H1 (cell line): Measurements from ENCODE around the gene SSU72. TPM values are rescaled to one million over a fixed set of nuclear protein-coding genes. Genes with fewer than 3 reads are reported as not detected.

Source experiments
- RNF2 ChIP-seq: fragments of 200-900, 300-1000 bp; sonication (generic); IDR thresholded peaks from 2 replicates; pipeline ENCODE4 v1.7.1; 2016; ENCODE audit warnings: borderline replicate concordance, low read depth, mild to moderate bottlenecking, antibody characterized with exemption, low read length; ENCODE audit not compliant: poor library complexity, severe bottlenecking; ENCODE audit errors: missing control alignments
- polyA plus RNA-seq, 7 experiments: library from polyadenylated mRNA; depleted of rRNA in 3 of 7; stranded (reverse) in 5 of 7; unstranded in 2 of 7; fragments of >200 nt in 5 of 7; fragments of 200-250 nt in 2 of 7; gene quantifications; 1 replicate in 5 of 7; 2 replicates in 1 of 7; 4 replicates in 1 of 7; pipeline versions ENCODE4 v1.2.1 to v1.2.3, GENCODE V29; 2011 to 2013; ENCODE audit warnings: missing spikeins in 2 of 7, mixed read lengths in 2 of 7
- total RNA-seq: library from RNA; stranded (reverse); fragmentation: NEBNext Ultra II Directional; extraction: Animal tissue kit (Norgen Biotek cat#: 25700); gene quantifications from 2 replicates; pipeline ENCODE4 v1.2.1, GENCODE V29; 2021

Gene SSU72
- total and polyA plus RNA-seq, 2 of the 8 experiments (the other 6 are each of a cell fraction or from before 2014, with no cell fraction given), result 110 to 165 TPM

GRCh38 chr1:1577367-1578011 lies 2.8 kb upstream of the SSU72 start (continued):
- no peak for TF ChIP-seq RNF2
- TF ChIP-seq, all 59 proteins: peak for 0
